ENCODE measurements around the gene PTMA. TPM values are rescaled to one million over a fixed set of nuclear protein-coding genes. Genes with fewer than 3 reads are reported as not detected.

PTMA gene
- total RNA-seq, 4 donors from 2014 or later = 478 to 1,487 (median 685) TPM

DNA sequence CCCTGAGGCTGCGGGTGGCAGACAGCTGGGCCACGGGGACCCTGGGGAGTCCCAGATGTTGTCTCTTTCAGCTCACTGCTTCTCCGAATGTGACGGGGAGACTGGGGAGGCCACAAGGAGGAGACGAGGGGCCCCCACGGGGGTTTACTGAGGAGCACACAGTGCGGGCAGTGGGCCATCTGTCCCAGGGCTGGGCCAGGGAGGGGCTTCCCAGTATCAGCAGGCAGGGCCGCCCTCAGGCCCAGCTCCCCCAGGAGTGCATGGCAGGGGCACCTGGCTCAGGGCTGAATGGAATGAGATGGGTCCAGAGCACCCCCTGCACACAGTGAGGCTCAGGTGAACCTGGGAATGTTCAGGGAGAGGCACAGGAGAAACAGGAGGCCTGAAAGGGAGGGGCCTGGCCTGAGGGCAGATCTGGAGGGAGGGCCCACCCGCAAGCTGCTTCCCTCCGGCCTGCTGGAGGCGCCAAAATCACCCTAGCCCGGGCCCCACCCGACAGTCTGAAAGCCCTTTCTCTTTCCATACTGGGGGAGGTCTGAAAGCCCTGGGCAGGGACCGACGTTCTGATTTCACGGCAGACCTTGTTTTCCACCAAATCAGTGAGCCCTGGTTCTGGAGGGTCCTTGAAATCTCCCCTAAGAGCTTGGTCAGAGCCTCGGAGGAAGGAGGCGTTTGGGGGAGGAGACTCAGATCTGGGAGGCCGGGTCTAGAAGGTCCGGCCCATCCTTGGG lies 35.5 kb upstream of the PTMA start:
- H3K36me3 ChIP-seq = no peaks in the 10 kb centered on the region
- in situ Hi-C loops (cut with MboI; ENCODE audit: low pct_ligation_motif_present in 1 of 4, low pct_unique_long_range_greater_than_20kb in 1 of 4, low sequenced_read_pairs in 3 of 4) (loop anchor here in 2 of 4 donors (5.0 to 10.0 kb wide), 2 partner anchors 58 to 60 kb away; no protein-coding TSS in a partner anchor), intact Hi-C loops (cut with DNase I; ENCODE audit: low total_unique reads) (loop anchor here (2.0 kb wide), 1 partner anchor 60 kb away; no protein-coding TSS in a partner anchor)
- H3K27me3 ChIP-seq = no peaks in the 10 kb centered on the region
- DNase-seq = peak; percentile 87
- H3K9me3 ChIP-seq = no peaks in the 10 kb centered on the region
- TF ChIP-seq, protein P1, sequence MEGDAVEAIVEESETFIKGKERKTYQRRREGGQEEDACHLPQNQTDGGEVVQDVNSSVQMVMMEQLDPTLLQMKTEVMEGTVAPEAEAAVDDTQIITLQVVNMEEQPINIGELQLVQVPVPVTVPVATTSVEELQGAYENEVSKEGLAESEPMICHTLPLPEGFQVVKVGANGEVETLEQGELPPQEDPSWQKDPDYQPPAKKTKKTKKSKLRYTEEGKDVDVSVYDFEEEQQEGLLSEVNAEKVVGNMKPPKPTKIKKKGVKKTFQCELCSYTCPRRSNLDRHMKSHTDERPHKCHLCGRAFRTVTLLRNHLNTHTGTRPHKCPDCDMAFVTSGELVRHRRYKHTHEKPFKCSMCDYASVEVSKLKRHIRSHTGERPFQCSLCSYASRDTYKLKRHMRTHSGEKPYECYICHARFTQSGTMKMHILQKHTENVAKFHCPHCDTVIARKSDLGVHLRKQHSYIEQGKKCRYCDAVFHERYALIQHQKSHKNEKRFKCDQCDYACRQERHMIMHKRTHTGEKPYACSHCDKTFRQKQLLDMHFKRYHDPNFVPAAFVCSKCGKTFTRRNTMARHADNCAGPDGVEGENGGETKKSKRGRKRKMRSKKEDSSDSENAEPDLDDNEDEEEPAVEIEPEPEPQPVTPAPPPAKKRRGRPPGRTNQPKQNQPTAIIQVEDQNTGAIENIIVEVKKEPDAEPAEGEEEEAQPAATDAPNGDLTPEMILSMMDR (IDR thresholded peaks at IDR 0.05) = peak in 2 of 5 experiments; percentile 41 to 42
- TF ChIP-seq POLR2AphosphoS5 (IDR thresholded peaks at IDR 0.05) (peak in 2 of 3 donors; percentile 45 to 64), EP300 (IDR thresholded peaks at IDR 0.05; ENCODE audit: low read depth) (no peak), POLR2A (IDR thresholded peaks at IDR 0.05) (peak; percentile 48)
- H3K4me3 ChIP-seq = peak overlapping the region in 2 of 4 donors; percentile 17 to 42
- H3K27ac ChIP-seq = peak overlapping the region; percentile 96 to 100 (median 98)
- 24% methylated on average over 20 of the region's 20 CpGs; no CpG with 5 or more reads in 1 of the 2 donors for WGBS, 2 donors (ENCODE audit: low coverage in 1 of 2)
- H3K4me1 ChIP-seq = peaks cover 52 to 73% (median 65%) of the 10 kb centered on the region in 4 donors

DNA sequence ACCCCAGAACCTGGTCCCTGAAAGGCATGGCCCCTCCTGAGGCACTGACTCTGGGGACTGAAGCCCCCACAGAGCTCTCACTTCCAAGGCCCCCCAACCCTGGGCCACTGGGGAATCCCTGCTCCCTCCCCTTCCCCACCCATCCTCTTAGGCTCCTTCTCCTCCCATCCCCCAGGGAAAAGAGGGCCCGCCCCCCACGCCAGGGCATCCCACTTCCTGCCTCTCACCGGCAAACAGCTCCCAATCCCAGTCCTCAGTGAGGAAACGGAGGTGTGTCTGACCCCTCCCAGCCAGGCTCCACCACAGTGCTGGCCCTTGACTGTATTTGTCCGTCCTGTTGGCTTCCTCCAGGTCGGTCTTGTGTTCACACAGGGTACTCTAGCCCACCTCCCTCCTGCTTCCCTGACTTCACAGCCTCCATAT lies 35.0 kb upstream of the PTMA start:
- Histone ChIP-seq H3K4me1 (peaks cover 52 to 70% (median 62%) of the 10 kb centered on the region in 4 donors), H3K4me3 (peak overlapping the region in 2 of 4 donors; percentile 17 to 42), H3K27me3 (no peaks in the 10 kb centered on the region), H3K36me3 (no peaks in the 10 kb centered on the region), H3K27ac (peak overlapping the region; percentile 96 to 100 (median 98)), H3K9me3 (no peaks in the 10 kb centered on the region)
- TF ChIP-seq POLR2AphosphoS5 (IDR thresholded peaks at IDR 0.05) (peak; percentile 34 to 76 (median 61)), POLR2A (IDR thresholded peaks at IDR 0.05) (peak; percentile 75), EP300 (IDR thresholded peaks at IDR 0.05; ENCODE audit: low read depth) (no peak)
- TF ChIP-seq, protein P1 (IDR thresholded peaks at IDR 0.05) = no peak
- 32% methylated on average over 6 of the region's 6 CpGs; no CpG with 5 or more reads in 1 of the 2 donors for WGBS, 2 donors (ENCODE audit: low coverage in 1 of 2)
- DNase-seq = peak; percentile 90
- in situ Hi-C loops (cut with MboI; ENCODE audit: low pct_ligation_motif_present in 1 of 4, low pct_unique_long_range_greater_than_20kb in 1 of 4, low sequenced_read_pairs in 3 of 4) (loop anchor here in 2 of 4 donors (5.0 to 10.0 kb wide), 2 partner anchors 59 to 61 kb away; no protein-coding TSS in a partner anchor), intact Hi-C loops (cut with DNase I; ENCODE audit: low total_unique reads) (loop anchor here (2.0 kb wide), 1 partner anchor 61 kb away; no protein-coding TSS in a partner anchor)

GRCh38 chr2:231674587-231675338 lies 33.6 kb upstream of the PTMA start:
- peak; percentile 83 for DNase-seq
- intact Hi-C loops (cut with DNase I; ENCODE audit: low total_unique reads) (no loop called here), in situ Hi-C loops (cut with MboI; ENCODE audit: low pct_ligation_motif_present in 1 of 4, low pct_unique_long_range_greater_than_20kb in 1 of 4, low sequenced_read_pairs in 3 of 4) (loop anchor here in 3 of 4 donors (5.0 to 10.0 kb wide), 4 partner anchors 38 to 62 kb away; no protein-coding TSS in a partner anchor)
- Histone ChIP-seq H3K36me3 (no peaks in the 10 kb centered on the region), H3K4me1 (peaks cover 49 to 63% (median 56%) of the 10 kb centered on the region in 4 donors), H3K9me3 (no peaks in the 10 kb centered on the region), H3K27ac (peak overlapping the region; percentile 96 to 100 (median 98)), H3K4me3 (no peak overlapping the region), H3K27me3 (no peaks in the 10 kb centered on the region)
- TF ChIP-seq POLR2AphosphoS5 (IDR thresholded peaks at IDR 0.05) (peak in 2 of 3 donors; percentile 20 to 38), POLR2A (IDR thresholded peaks at IDR 0.05) (no peak), EP300 (IDR thresholded peaks at IDR 0.05; ENCODE audit: low read depth) (no peak)
- TF ChIP-seq, protein P1 (IDR thresholded peaks at IDR 0.05) = peak; percentile 76 to 94 (median 88)
- 19% methylated on average over 20 of the region's 20 CpGs; no CpG with 5 or more reads in 1 of the 2 donors for WGBS, 2 donors (ENCODE audit: low coverage in 1 of 2)

Measured in transverse colon (tissue), 4 donors.